ENCODE data around the gene AMOTL2.

GRCh38 chr3:134348524-134348923 lies 25.7 kb downstream of the AMOTL2 start:
- TF ChIP-seq CTCF (IDR thresholded peaks at IDR 0.05) (no peak), ATF6 (CRISPR knock-in tag; IDR thresholded peaks at IDR 0.05) (no peak), NR3C1 (CRISPR knock-in tag; conservative IDR thresholded peaks at IDR 0.05; ENCODE audit: low read depth) (no peak), SP1 (CRISPR knock-in tag; conservative IDR thresholded peaks at IDR 0.05) (no peak), ZNF138 (CRISPR knock-in tag; conservative IDR thresholded peaks at IDR 0.05) (no peak), NR1H2 (CRISPR knock-in tag; IDR thresholded peaks at IDR 0.05) (no peak), USF1 (CRISPR knock-in tag; IDR thresholded peaks at IDR 0.05) (no peak), ATF2 (CRISPR knock-in tag; IDR thresholded peaks at IDR 0.05; ENCODE audit: borderline replicate concordance, low read depth) (no peak), IRF1 (CRISPR knock-in tag; IDR thresholded peaks at IDR 0.05) (no peak), ARID4B (CRISPR knock-in tag; IDR thresholded peaks at IDR 0.05; ENCODE audit: borderline replicate concordance) (no peak)

All from WTC11 (cell line).